Measurements from ENCODE around the gene ANKAR. TPM values are rescaled to one million over a fixed set of nuclear protein-coding genes. Genes with fewer than 3 reads are reported as not detected.

Gene ANKAR, protein sequence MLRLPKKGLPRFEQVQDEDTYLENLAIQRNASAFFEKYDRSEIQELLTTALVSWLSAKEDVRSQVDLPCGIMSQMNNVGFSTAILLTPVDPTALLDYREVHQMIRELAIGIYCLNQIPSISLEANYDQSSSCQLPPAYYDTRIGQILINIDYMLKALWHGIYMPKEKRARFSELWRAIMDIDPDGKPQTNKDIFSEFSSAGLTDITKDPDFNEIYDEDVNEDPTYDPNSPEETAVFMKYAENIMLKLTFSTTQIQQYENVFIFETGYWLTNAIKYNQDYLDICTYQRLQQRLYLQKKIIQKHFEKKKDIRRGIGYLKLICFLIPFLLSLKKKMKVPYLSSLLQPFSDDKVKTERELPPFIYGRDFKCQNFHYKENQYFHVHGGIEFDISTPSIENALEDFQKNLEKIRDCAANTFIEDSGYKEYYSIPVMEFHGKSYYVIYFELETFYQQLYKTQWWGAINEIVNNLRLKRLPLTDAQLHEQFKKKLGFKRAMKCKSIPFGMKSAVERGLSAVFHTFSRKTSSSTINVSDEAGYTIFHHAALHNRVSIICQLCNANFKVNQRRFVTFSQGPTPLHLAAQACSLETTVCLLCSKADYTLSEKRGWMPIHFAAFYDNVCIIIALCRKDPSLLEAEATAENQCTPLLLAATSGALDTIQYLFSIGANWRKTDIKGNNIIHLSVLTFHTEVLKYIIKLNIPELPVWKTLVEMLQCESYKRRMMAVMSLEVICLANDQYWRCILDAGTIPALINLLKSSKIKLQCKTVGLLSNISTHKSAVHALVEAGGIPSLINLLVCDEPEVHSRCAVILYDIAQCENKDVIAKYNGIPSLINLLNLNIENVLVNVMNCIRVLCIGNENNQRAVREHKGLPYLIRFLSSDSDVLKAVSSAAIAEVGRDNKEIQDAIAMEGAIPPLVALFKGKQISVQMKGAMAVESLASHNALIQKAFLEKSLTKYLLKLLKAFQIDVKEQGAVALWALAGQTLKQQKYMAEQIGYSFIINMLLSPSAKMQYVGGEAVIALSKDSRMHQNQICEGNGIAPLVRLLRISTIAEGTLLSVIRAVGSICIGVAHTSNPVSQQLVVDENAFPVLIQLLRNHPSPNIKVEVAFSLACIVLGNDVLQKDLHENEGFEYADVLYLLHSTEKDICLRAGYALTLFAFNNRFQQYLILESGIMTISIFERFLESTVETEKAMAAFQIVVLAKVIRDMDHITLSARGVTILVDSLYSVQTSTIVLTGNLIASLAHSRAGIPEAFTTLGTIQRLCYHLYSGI (N-terminal part only)
- total RNA-seq (10 to 100 TPM in 1 of 9 donors, 1 to 10 TPM in 8; 1.8 to 10.1 (median 6.4) TPM), polyA plus RNA-seq (1 to 10 TPM in 1 of 2 donors, under 1 TPM in 1; 0.75 to 2.6 TPM)
- long read RNA-seq, donor 1, partial matches to known transcripts, result 0 of 2 reads
- long read RNA-seq, donor 1, other reads (novel, unspliced or antisense), result 2 of 2 reads
- long read RNA-seq, donor 2, partial matches to known transcripts, result 1 of 5 reads
- long read RNA-seq, donor 2, other reads (novel, unspliced or antisense), result 4 of 5 reads
- long read RNA-seq, donor 3, partial matches to known transcripts, result 0 of 2 reads
- long read RNA-seq, donor 3, other reads (novel, unspliced or antisense), result 2 of 2 reads

DNA sequence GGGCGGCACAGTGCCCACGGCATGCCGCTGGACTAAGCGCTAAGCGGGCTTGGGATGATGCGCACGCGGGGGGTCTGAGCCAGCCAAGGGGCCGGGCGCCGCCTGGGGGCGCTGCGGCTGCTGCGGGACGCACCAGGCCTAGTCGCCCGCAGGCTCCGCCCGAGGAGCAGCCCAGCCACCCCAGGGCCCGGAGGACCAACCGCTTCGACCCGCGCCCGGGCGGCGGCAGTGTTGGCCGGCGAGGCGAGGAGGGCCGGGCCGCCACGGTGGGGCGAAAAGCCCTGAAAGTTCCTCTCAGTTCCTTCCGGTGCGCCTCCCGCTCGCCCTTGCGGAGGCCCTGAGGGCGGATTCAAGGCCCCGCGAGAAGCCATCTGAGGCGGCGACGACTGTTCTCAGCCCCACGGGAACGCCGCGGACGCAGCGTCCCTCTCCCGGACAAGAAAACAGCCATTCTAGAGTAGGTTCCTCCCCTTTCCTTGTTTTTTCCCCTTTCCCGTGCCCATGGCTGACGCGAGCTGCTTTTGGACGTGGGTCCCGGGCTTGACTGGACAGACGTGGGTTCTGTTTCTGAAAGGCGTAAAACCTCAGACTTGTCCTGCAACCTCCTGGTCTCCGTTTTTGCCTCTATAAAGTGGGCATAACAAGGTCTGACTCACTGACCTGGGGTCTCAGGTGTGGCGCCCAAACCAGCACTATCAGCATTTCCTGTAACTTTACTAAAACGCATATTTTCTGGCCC lies at the start of gene ANKAR:
Gene ANKAR (plus strand): TSS at position 297 of the 739 bp plus-strand sequence. CDS start 1,821 bp downstream, outside the sequence.
- 1% methylated on average over 37 to 62 of the region's 62 CpGs for WGBS, 4 donors
- Histone ChIP-seq H3K27me3 (no peaks in the 10 kb centered on the region), H3K4me3 (peak within 1 kb of the TSS; percentile 39 to 81 (median 70)), H3K9me3 (peaks cover 0 to 19% (median 4%) of the 10 kb centered on the region in 12 donors), H3K27ac (peak within 1 kb of the TSS; percentile 88 to 100 (median 96)), H3K4me1 (peaks cover 0 to 27% (median 15%) of the 10 kb centered on the region in 12 donors), H3K36me3 (peaks cover 0 to 33% (median 27%) of the 10 kb centered on the region in 9 donors)
- intact Hi-C loops (cut with DNase I), result loop anchor here in 4 of 10 donors (1.0 to 10.0 kb wide), 3 partner anchors 12 to 110 kb away; partner anchors contain the start of genes ASNSD1 (in 2 of the 4), ORMDL1 (in 1 of the 4) and PMS1 (in 1 of the 4)
- ATAC-seq (peak; percentile 95 to 99 (median 98)), DNase-seq (peak; percentile 90 to 96 (median 93))
- TF ChIP-seq, protein P1, sequence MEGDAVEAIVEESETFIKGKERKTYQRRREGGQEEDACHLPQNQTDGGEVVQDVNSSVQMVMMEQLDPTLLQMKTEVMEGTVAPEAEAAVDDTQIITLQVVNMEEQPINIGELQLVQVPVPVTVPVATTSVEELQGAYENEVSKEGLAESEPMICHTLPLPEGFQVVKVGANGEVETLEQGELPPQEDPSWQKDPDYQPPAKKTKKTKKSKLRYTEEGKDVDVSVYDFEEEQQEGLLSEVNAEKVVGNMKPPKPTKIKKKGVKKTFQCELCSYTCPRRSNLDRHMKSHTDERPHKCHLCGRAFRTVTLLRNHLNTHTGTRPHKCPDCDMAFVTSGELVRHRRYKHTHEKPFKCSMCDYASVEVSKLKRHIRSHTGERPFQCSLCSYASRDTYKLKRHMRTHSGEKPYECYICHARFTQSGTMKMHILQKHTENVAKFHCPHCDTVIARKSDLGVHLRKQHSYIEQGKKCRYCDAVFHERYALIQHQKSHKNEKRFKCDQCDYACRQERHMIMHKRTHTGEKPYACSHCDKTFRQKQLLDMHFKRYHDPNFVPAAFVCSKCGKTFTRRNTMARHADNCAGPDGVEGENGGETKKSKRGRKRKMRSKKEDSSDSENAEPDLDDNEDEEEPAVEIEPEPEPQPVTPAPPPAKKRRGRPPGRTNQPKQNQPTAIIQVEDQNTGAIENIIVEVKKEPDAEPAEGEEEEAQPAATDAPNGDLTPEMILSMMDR (IDR thresholded peaks at IDR 0.05), result peak; percentile 67 to 98 (median 92)
- no peak for TF ChIP-seq POLR2A (IDR thresholded peaks at IDR 0.05)

DNA sequence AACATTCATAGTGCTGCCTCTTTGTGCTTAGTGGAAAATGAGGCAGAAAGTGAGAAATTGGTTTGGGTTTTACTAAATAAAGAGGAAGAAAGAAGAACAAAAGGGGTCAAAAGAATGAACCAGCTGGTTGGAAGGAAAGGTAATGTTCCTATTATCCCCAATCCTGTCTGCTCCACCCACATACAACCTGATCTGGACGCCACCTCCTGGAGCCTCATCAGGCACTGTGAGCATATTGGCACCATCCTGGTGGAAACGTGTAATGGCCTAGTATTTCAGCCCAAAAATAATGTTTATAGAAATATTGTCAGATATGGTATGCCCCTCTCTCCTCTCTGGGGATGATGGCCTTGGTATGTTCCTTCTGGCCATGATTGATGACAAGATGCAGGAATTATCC lies 48.8 kb upstream of the ANKAR start:
- H3K27ac ChIP-seq, result no peak overlapping the region
- WGBS, 4 donors, result 88 to 96% (median 92%) methylated on average over 2 of the region's 2 CpGs
- DNase-seq (no peak), ATAC-seq (no peak)
- H3K27me3 ChIP-seq, result no peaks in the 10 kb centered on the region
- TF ChIP-seq POLR2A (IDR thresholded peaks at IDR 0.05), result no peak
- TF ChIP-seq, protein P1 (IDR thresholded peaks at IDR 0.05), result no peak
- no peaks in the 10 kb centered on the region for H3K9me3 ChIP-seq
- intact Hi-C loops (cut with DNase I), result loop anchor here in 3 of 10 donors (2.0 to 5.0 kb wide), 2 partner anchors 43 to 159 kb away; partner anchors contain the start of gene SLC40A1 (in 2 of the 3)
- H3K36me3 ChIP-seq, result no peaks in the 10 kb centered on the region
- H3K4me1 ChIP-seq, result peaks cover 0 to 11% (median 0%) of the 10 kb centered on the region in 12 donors
- no peak overlapping the region for H3K4me3 ChIP-seq

DNA sequence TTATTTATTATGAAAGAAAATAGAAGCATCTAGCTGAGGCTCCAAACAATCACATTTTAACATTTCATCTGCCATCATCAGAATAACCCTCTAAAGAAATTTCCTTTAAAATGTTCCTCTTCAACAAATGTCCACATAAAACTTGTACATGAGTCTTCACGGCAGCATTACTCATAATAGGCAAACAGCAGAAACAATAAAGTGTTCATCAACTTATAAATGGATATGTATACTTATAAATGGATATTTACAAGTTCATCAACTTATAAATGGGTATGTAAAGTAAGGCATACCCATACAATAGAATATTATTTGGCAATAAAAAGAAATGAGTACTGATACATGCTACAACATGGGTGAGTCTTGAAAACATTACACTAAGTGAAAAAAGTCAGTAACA lies 46.7 kb upstream of the ANKAR start:
- H3K27ac ChIP-seq, result no peak overlapping the region
- intact Hi-C loops (cut with DNase I), result loop anchor here in 3 of 10 donors (2.0 to 5.0 kb wide), 2 partner anchors 45 to 161 kb away; partner anchors contain the start of gene SLC40A1 (in 2 of the 3)
- 92 to 97% (median 94%) methylated on average over 1 of the region's 1 CpG for WGBS, 4 donors
- no peak overlapping the region for H3K4me3 ChIP-seq
- no peak for ATAC-seq
- no peaks in the 10 kb centered on the region for H3K27me3 ChIP-seq
- TF ChIP-seq, protein P1 (IDR thresholded peaks at IDR 0.05), result no peak
- no peak for TF ChIP-seq POLR2A (IDR thresholded peaks at IDR 0.05)
- H3K4me1 ChIP-seq, result peaks cover 0 to 11% (median 0%) of the 10 kb centered on the region in 12 donors
- H3K36me3 ChIP-seq, result no peaks in the 10 kb centered on the region
- DNase-seq, result no peak
- no peaks in the 10 kb centered on the region for H3K9me3 ChIP-seq
